Measurements from ENCODE around the gene SCYL1.

DNA sequence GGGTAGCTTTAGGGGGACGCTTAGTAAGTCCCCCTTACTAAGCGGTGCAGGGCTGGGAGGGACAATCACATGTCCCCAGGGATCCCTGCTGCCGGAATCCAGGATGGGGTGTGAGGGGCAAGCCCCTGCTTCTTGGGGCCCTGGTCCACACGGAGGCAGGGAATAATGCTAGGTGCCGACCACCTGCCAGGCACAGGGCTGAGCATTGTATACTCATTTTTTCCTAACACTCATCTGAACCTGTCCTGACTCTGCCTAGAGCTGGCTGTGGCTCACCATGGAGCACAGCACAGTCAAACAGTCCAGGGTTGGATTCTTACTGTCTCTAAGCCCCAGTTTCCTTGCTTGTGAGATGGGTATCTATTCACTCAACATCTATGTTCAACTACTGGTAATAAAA is 34.7 kb downstream of the SCYL1 start:
- TF ChIP-seq FOXA1 (IDR thresholded peaks at IDR 0.05) (no peak), SP1 (IDR thresholded peaks at IDR 0.05) (no peak), RAD21 (IDR thresholded peaks at IDR 0.05) (no peak), FOXA2 (IDR thresholded peaks at IDR 0.05) (no peak)
- TF ChIP-seq, protein P1, sequence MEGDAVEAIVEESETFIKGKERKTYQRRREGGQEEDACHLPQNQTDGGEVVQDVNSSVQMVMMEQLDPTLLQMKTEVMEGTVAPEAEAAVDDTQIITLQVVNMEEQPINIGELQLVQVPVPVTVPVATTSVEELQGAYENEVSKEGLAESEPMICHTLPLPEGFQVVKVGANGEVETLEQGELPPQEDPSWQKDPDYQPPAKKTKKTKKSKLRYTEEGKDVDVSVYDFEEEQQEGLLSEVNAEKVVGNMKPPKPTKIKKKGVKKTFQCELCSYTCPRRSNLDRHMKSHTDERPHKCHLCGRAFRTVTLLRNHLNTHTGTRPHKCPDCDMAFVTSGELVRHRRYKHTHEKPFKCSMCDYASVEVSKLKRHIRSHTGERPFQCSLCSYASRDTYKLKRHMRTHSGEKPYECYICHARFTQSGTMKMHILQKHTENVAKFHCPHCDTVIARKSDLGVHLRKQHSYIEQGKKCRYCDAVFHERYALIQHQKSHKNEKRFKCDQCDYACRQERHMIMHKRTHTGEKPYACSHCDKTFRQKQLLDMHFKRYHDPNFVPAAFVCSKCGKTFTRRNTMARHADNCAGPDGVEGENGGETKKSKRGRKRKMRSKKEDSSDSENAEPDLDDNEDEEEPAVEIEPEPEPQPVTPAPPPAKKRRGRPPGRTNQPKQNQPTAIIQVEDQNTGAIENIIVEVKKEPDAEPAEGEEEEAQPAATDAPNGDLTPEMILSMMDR (IDR thresholded peaks at IDR 0.05; ENCODE audit: low read depth, low read length, missing input control), result no peak
- TF ChIP-seq, protein P2, sequence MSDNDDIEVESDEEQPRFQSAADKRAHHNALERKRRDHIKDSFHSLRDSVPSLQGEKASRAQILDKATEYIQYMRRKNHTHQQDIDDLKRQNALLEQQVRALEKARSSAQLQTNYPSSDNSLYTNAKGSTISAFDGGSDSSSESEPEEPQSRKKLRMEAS (IDR thresholded peaks at IDR 0.05), result no peak
- TF ChIP-seq, protein P3, sequence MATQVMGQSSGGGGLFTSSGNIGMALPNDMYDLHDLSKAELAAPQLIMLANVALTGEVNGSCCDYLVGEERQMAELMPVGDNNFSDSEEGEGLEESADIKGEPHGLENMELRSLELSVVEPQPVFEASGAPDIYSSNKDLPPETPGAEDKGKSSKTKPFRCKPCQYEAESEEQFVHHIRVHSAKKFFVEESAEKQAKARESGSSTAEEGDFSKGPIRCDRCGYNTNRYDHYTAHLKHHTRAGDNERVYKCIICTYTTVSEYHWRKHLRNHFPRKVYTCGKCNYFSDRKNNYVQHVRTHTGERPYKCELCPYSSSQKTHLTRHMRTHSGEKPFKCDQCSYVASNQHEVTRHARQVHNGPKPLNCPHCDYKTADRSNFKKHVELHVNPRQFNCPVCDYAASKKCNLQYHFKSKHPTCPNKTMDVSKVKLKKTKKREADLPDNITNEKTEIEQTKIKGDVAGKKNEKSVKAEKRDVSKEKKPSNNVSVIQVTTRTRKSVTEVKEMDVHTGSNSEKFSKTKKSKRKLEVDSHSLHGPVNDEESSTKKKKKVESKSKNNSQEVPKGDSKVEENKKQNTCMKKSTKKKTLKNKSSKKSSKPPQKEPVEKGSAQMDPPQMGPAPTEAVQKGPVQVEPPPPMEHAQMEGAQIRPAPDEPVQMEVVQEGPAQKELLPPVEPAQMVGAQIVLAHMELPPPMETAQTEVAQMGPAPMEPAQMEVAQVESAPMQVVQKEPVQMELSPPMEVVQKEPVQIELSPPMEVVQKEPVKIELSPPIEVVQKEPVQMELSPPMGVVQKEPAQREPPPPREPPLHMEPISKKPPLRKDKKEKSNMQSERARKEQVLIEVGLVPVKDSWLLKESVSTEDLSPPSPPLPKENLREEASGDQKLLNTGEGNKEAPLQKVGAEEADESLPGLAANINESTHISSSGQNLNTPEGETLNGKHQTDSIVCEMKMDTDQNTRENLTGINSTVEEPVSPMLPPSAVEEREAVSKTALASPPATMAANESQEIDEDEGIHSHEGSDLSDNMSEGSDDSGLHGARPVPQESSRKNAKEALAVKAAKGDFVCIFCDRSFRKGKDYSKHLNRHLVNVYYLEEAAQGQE (IDR thresholded peaks at IDR 0.05), result no peak
